Fibroblast of pulmonary artery (primary cell): ENCODE data around the gene PTPRN2.

ENCODE experiments used
- DNase-seq: peaks from one replicate; pipeline ENCODE4 v3.0.0-alpha.2; 2010; ENCODE audit warnings: low read depth
- H3K4me3 ChIP-seq: replicated peaks from 2 replicates; pipeline ENCODE4 v1.5.1; 2011; ENCODE audit warnings: low read depth, mild to moderate bottlenecking, control low read depth, low read length, moderate library complexity
- CTCF ChIP-seq: IDR thresholded peaks from 2 replicates; pipeline ENCODE4 v1.5.1; 2011; ENCODE audit warnings: mild to moderate bottlenecking, control low read depth, low read length, inconsistent platforms; ENCODE audit errors: missing control alignments

The PTPRN2 gene

GRCh38 chr7:157775021-157775559 lies 812.5 kb downstream of the PTPRN2 start:
- TF ChIP-seq CTCF, result no peak
- no peak for DNase-seq
- H3K4me3 ChIP-seq, result no peak overlapping the region

GRCh38 chr7:157774495-157774894 lies 813.1 kb downstream of the PTPRN2 start:
- no peak overlapping the region for H3K4me3 ChIP-seq
- no peak for TF ChIP-seq CTCF
- no peak for DNase-seq

DNA sequence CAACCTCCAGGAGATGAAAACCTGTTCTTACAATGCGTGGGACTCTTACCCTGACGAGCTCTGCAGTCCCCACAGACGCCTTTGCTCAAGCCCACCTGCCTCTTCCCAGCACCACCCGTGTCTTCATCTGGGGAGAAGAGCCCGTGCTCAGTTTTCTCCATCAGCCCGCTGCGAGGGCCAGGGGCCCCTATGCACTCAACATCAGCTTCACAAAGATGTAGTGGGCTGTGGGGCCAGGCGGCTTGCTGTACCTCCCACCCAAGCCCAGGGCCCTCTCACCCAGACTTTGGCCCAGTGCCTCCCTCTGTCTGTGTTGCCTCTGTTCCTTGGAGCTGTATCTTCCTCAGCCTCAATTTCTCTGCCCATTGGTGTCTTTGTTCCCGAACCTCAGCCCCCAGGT lies 814.3 kb downstream of the PTPRN2 start:
- no peak for DNase-seq
- H3K4me3 ChIP-seq, result no peak overlapping the region
- TF ChIP-seq CTCF, result no peak

GRCh38 chr7:157772486-157773130 lies 815.0 kb downstream of the PTPRN2 start:
- H3K4me3 ChIP-seq, result no peak overlapping the region
- DNase-seq, result no peak
- TF ChIP-seq CTCF, result no peak

GRCh38 chr7:157771689-157772088 lies 815.9 kb downstream of the PTPRN2 start:
- DNase-seq, result no peak
- TF ChIP-seq CTCF, result no peak
- H3K4me3 ChIP-seq, result no peak overlapping the region

GRCh38 chr7:157770716-157771320 lies 816.8 kb downstream of the PTPRN2 start:
- H3K4me3 ChIP-seq, result no peak overlapping the region
- no peak for DNase-seq
- no peak for TF ChIP-seq CTCF
